Measurements from ENCODE around the gene SMARCA2. TPM values are rescaled to one million over a fixed set of nuclear protein-coding genes. Genes with fewer than 3 reads are reported as not detected.

SMARCA2 gene
- 6.1 and 11.4 TPM in 2 replicates for polyA plus RNA-seq (2014; cell fraction: cytosol; rRNA removed)
- polyA plus RNA-seq (2014; cell fraction: nucleus; rRNA removed): 5.9 and 20.2 TPM in 2 replicates

DNA sequence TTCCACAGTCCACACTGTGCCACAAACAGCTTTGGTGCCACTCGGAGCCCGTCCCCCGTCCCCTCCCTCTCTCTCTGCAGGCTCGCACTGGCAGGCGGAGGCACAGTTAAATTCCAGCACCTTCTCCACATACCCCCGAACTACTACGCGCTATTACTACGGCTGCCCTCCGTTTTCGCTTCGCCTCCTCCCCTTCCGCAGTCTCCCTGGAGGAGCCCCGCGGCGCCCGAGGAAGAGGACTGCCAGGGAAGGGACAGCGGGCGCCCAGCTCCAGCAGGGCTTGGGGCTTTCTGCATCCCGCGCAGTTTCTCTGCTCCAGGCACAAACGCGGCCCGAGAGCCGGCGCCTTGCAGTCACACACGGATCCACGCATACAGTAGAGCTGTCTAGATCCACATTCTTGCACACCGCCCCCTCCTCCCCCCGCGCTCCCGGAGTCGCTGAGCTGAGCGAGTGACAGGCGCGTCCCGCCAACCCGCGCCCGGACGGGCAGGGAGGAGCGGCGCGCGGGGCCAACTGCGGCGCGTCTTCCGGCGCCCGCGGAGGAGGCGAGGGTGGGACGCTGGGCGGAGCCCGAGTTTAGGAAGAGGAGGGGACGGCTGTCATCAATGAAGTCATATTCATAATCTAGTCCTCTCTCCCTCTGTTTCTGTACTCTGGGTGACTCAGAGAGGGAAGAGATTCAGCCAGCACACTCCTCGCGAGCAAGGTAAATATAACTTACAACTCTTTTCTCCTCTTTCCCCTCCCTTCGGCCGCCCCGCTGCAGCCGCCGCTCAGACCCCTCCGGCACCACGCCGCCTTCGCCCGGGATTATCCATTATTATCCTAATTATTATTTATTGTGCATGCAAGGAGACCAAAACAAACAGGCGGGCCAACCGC, at the start of gene SMARCA2:
SMARCA2 (plus strand) TSS at position 652 of the 885 bp plus-strand sequence. CDS start 13,676 bp downstream, outside the sequence.
- DNase-seq (ENCODE audit: low spot score): peak; percentile 83

DNA sequence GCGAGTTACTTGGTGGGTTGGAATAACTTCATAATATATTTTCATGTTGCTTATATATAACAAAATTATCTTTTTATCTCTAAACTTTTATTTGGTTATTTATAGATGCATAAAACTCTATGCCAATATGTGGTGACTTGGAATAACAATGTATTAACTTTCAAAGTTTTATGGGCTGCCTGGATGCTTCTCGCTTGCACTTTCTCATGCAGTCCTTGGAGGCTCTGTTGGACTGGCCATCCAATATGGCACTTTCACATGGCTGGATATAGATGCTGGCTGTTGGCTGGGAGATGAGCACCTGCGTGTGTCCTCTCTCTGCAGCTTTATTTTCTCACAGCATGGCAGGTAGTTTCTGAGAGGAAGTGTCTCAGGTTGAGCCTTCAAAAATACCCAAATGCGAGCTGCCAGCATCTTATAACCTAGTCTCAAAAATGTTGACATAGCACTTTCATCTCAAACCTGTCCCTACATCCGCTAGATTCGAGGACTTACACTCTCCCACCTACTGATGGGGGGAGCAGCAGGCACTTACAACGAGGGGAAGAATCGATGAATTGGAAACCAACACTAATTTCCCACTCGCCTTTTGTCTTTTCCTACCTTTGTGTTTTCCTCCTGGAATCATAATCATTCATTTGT, 48.3 kb upstream of the SMARCA2 start:
- no peak for DNase-seq (ENCODE audit: low spot score)

DNA sequence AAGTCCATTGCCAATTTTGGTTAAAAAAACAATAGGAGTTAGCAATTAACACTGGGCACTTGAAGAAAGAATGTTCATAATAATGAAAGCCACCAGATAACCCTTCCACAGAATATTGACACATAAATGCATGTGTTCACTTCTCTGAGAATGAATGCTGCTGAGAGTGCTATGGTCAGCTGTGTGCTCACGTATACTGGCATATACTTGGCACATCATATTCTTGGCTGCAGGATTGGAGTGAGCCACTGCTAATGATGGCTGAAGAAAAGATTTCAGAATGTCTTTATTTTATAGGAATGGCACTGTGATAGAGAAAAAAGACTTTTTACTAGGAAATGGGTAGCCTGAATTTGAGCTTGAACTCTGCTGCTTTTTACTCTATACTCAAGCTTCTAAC, 46.0 kb upstream of the SMARCA2 start:
- DNase-seq (ENCODE audit: low spot score): no peak

- DNase-seq (ENCODE audit: low spot score): no peak
Measured at GRCh38 chr9:1969898-1970297, 45.2 kb upstream of the SMARCA2 start.

- no peak for DNase-seq (ENCODE audit: low spot score)
Measured at GRCh38 chr9:1972672-1973071, 42.5 kb upstream of the SMARCA2 start.

DNA sequence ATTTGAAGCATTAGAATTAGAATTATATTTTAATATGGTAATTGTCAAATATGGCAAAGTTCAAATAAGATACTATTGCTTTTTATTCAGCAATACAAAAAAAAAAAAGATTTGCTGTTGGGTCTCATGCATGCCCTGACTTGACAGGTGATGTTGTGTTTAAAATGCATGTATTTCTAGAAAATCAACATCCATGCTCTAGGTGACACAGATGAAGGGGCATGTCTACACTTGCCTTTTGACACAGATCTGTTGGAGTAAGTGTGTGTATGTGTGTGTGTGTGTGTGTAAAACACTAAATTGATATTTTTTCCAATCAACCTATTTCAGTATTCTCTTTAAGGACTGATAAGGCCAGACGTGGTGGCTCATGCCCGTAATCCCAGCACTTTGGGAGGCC, 38.1 kb upstream of the SMARCA2 start:
- DNase-seq (ENCODE audit: low spot score): no peak

GRCh38 chr9:1978941-1979340, 36.2 kb upstream of the SMARCA2 start:
- no peak for DNase-seq (ENCODE audit: low spot score)

DNA sequence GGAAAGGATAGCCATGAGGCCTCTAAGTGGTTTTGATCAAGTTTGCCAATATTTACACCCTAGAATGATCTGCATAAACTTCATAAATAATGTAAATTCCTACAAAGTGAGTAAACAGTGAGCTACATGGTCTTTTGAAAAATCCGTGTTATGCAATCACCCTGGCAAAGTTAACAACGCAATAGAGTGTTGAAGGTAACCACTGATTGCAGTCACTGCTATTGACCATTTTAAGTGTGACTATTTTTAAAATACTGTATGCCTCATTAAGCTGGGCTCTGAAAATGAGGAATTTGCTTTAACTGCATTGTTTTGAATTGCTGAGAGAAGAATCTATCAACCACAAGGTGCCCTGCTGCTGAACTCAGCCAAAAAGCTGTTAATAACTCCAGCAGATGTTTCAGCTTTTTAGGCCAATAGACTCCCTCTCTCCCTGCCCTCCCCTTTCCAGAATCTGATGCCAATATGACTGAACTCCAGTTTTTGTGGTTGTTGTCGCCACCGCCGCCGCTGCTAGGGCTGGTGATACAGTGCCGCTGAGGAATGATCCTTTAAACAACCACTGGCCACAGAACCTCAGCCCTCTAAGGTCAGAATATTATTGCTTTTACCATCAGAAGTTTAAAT, 35.3 kb upstream of the SMARCA2 start:
- no peak for DNase-seq (ENCODE audit: low spot score)

DNA sequence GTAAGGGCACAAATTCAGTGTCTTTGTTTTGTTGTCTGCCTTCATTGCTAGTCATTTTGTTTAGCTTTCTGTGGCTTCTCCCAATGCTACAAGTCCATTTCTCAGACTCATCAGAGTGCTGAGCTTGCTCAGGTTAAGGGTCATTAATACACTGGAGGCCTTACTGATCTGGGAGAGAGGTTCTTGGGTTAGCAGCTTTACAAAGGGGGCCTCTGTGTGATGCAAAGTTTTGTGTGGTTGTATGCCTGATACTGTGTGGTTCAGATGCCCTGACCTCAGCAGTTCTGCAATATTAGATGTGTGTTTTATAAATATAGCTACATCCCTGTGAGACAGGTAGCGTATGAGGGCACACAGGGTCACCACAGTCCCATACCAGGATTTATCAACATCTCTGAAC, 34.8 kb upstream of the SMARCA2 start:
- DNase-seq (ENCODE audit: low spot score): no peak

DNA sequence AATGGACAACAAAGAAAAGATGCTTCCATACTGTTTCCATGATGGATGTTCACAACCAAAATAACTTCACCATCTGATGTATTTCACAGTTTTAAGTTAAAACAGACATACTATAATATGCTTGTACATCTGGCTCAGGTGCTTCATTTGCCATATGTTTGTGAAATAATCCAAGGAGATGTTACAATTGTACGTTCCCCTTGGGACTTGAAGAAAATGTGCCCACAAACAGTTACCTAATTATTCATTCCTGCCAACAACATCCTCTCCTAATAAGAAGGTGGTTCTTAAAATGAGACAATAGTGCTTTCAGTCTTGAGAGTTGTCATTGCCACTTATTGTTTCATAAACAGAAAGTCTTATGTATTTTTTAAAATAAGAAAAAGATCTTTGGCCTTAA, 33.1 kb upstream of the SMARCA2 start:
- DNase-seq (ENCODE audit: low spot score): no peak

GRCh38 chr9:1986341-1986740, 28.8 kb upstream of the SMARCA2 start:
- no peak for DNase-seq (ENCODE audit: low spot score)

DNA sequence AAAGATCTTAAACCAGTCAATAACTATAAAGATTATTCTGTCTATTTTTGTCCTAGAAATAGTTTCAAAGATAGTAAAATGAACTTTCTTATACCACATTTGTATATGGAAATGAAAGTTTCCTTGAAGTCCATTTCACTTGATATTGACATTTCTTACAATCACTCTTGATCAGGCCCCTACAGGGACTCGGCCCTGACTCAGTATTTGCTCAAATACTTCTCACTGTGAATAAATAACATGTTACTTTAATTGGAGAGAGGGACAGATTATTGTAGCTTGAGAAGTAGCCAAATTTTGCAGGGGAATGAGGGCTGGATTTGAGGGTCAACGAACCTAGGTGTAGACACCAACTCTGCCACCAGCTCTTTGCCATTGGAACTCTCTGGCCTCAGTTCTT, 25.6 kb upstream of the SMARCA2 start:
- no peak for DNase-seq (ENCODE audit: low spot score)

DNA sequence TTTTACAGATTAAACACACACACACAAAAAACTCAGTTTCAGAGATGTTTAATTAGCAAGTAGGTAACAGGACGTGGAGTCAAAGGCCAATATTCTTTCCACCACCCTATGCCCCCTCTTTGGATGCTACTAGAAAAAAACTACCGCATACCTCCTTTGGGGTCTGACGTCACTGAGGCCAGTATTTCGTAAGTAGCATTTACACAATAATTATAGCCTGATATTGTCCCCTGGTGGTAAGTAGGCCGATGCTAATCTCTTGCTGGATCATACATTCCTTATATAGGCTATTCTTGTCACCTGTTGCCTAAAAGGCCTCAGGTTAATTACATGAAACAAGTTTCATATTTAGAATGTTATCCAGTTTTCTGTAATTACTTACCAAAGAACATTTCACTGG, 21.0 kb upstream of the SMARCA2 start:
- DNase-seq (ENCODE audit: low spot score): no peak

DNA sequence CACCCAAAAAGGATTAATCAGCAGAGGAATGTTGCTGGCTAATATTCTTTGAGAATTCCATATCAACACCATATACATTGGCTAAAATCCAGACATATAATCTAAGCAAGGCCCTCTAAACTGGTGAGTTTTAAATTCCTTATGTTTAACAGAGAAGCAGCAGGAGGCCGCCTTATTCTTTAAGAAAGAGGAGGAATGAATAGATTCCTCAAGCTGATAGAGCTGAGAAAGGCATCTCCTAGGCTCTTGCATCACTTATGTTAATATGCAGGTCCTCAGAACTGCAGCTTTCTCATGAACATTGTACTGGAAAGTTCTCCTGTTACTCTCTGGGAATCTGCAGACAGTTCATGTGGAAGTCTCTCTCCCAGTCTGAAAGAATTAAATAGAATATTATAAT, 20.1 kb upstream of the SMARCA2 start:
- no peak for DNase-seq (ENCODE audit: low spot score)

DNA sequence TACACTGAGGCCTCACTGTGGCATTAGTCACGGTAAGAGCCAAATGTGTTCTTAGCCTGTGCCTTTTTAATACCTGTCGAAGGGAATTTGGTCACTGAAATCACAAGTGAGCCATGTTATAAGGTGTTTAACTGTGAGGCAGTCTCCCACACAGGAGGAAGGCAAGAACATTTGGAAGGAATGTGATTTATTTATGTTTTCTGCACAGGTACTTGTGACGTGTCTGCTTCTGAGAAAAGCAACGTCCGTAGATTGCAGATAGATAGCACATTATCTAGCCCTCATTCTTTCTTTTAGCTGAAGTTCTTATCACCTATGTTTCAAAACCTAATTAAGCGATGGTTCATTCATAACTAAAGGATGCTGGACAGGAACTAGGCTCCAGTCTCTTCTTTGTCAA, 19.0 kb upstream of the SMARCA2 start:
- DNase-seq (ENCODE audit: low spot score): no peak

DNA sequence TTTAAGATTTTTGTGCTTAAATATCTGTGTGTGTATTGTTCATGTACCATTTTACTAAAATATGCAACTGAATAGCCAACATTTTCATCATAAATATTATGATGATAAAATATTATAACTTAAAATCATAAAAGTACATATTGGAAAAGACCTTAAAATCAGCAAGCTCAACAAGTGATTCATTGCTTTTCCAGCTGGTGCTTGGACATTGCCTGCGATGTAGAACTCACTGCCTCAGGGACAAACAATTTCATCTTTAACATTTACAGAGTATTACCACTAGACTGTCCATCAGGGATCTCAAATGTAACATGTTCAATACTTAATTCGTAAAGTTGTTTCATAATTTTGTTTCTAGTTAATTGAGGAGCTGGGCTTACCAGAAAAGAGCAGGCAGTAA, 17.5 kb upstream of the SMARCA2 start:
- no peak for DNase-seq (ENCODE audit: low spot score)

- no peak for DNase-seq (ENCODE audit: low spot score)
Measured at GRCh38 chr9:1998111-1998510, 17.0 kb upstream of the SMARCA2 start.

DNA sequence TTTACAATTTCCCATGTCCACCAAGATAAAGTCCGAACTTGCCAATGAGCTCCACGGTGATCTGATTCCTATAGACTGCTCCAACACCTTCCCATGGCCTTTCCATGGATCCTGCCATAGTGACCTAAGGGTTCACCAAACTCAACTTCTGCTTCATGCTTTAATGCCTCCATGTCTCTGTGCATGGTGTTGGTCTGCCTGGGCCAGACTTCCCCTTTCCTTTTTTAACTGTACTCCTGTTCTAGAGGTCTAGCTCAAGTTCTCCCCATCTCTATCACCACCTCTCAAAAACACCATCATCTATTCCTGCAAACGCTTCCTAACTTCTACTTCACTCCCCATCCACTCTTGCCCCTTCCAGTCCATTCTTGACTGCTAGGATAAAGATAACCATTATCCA, 14.8 kb upstream of the SMARCA2 start:
- DNase-seq (ENCODE audit: low spot score): no peak

DNA sequence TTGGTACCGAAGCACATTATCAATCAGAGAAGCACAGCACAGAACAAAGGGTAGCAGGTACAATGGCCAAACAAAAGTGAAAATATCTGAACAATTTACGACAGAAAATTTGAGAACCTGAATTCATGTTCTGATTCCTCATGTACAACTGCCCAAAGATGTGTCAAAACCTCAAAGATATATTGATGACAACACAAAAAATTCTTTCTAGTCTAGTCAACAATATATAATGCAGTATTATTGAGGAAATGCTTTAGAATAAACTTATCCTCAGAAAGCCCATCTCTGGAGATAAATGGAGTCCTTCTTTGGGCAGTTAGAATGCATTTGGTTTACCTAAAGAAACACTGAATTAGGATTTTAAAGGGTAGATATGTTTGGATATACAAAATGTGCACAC, 6.8 kb upstream of the SMARCA2 start:
- DNase-seq (ENCODE audit: low spot score): no peak

DNA sequence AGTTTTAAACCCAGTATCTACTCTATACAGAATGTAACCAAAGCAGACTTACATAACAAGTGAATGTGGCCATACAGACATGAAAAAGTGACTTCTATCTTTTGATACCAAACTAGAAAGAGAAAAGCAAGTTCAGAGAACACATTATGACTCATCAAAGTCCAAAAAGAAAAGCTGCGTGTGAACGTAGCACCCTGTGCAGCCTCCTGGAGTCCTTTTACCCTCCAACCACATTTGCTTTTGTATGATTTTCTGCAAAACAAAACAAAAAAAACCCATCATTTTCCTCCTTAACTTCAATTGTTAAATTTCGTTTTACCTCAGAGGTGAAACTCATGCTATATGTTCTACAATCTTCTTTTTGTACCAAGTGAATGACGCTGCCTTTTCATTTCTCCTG, 2.8 kb upstream of the SMARCA2 start:
- DNase-seq (ENCODE audit: low spot score): no peak

DNA sequence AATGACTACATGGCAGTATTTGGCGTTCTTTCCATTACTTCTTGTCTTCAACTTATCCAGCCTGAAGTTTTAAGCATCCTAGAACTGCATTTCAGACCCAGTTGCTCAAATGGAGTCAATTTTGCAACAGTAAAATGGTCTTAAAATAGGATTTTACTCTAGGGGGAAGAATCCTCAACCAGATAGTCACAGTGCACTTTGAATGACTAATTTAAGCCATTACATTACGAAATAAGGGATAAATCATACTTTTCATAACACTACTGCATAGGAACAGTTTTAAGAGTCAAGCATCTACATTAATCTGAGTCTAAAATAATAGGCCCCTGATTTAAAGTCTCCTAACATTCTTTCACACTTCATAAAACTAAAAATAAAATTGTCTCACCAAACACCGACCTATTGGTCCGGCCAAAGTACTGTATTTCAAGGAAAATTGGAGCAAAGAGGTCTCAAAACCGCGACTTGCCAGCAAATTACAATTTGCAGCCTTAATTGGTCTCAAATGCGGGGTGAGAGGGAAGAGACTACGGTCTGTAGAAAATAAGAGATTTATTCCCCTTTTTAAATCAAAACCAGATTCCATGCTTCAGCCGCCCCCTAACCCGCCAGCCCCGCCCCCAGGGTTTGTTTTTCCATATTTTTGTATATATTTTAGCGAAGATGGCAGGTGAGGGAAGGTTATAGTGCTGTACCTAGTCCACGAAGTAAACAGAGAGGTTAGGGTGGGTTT, 1.2 kb upstream of the SMARCA2 start:
- no peak for DNase-seq (ENCODE audit: low spot score)
